Measurements from ENCODE around the gene HS2ST1. TPM values are rescaled to one million over a fixed set of nuclear protein-coding genes. Genes with fewer than 3 reads are reported as not detected.
"Not testable (repeated sequence)": the region's sequence is repeated elsewhere in the genome, so short reads cannot be mapped to it uniquely, and the experiment has no call there.

The HS2ST1 gene
- total and polyA plus RNA-seq, 2 donors (not counting 3 experiments of a cell fraction or from before 2014, with no cell fraction given): 5.5 to 31.2 TPM

GRCh38 chr1:86988835-86989234, 74.4 kb downstream of the HS2ST1 start:
- FAIRE-seq (no peak), DNase-seq (ENCODE audit: low read depth, low spot score) (no peak)
- no peak for TF ChIP-seq CTCF (IDR thresholded peaks at IDR 0.05; ENCODE audit: extremely low read depth in 1 of 2, insufficient read depth in 1 of 2, low read depth in 1 of 2, low read length in 2 of 2)
- no peak for TF ChIP-seq MAX (IDR thresholded peaks at IDR 0.05; ENCODE audit: insufficient read depth, insufficient read length)
- TF ChIP-seq POLR2A (IDR thresholded peaks at IDR 0.05; ENCODE audit: low read depth, low read length): no peak
- TF ChIP-seq GATA2 (IDR thresholded peaks at IDR 0.05; ENCODE audit: insufficient read depth, insufficient read length, low read depth, low read length): no peak
- TF ChIP-seq MYC (IDR thresholded peaks at IDR 0.05; ENCODE audit: low read depth, low read length): no peak
- H3K9me1 ChIP-seq (replicated peaks; ENCODE audit: control insufficient read depth, extremely low read depth, insufficient read depth, low read length): no peaks in the 10 kb centered on the region
- intact Hi-C loops (cut with micrococcal nuclease): no loop called here
- POLR2A ChIA-PET: no interaction called here
- no peak overlapping the region for H3K9ac ChIP-seq (replicated peaks; ENCODE audit: extremely low read depth, insufficient read depth, low read length)
- no peaks in the 10 kb centered on the region for H3K9me3 ChIP-seq (replicated peaks; ENCODE audit: control insufficient read depth, insufficient read depth, low read length)
- H3K27me3 ChIP-seq (ENCODE audit: control insufficient read depth in 2 of 2, insufficient read depth in 2 of 2, low read length in 2 of 2): no peaks in the 10 kb centered on the region
- H3K79me2 ChIP-seq (ENCODE audit: control insufficient read depth, insufficient read depth, low read length): no peaks in the 10 kb centered on the region
- dilution Hi-C loops (cut with MboI; ENCODE audit: extremely low pct_ligation_motif_present, low sequenced_read_pairs): no loop called here
- H3K4me3 ChIP-seq (replicated peaks in 1 of 3; ENCODE audit: insufficient read depth in 1 of 3, low read depth in 1 of 3, low read length in 3 of 3): no peak overlapping the region
- H3K4me1 ChIP-seq (ENCODE audit: control insufficient read depth, extremely low read depth, insufficient read depth, low read length): peaks cover 10% of the 10 kb centered on the region
- no peaks in the 10 kb centered on the region for H3K36me3 ChIP-seq (ENCODE audit: control insufficient read depth in 2 of 2, extremely low read depth in 1 of 2, insufficient read depth in 2 of 2, low read length in 2 of 2)
- no peak overlapping the region for H3K27ac ChIP-seq (ENCODE audit: insufficient read depth, low read depth, low read length)
- no peak overlapping the region for H2AFZ ChIP-seq (ENCODE audit: low read depth, low read length)
- no TSS peak for BruUV-seq (replicated peaks)
- H4K20me1 ChIP-seq (replicated peaks; ENCODE audit: control insufficient read depth, extremely low read depth, insufficient read depth, low read length): no peaks in the 10 kb centered on the region
- CTCF ChIA-PET: interaction anchor here (0.8 kb wide), 1 partner anchor 12 kb away, joined by 3 read pairs; no protein-coding TSS in a partner anchor
- no peak overlapping the region for H3K4me2 ChIP-seq (ENCODE audit: insufficient read depth, low read length)

- H3K27me3 ChIP-seq (ENCODE audit: control insufficient read depth in 2 of 2, insufficient read depth in 2 of 2, low read length in 2 of 2); H3K9me1 ChIP-seq (replicated peaks; ENCODE audit: control insufficient read depth, extremely low read depth, insufficient read depth, low read length); dilution Hi-C loops (cut with MboI; ENCODE audit: extremely low pct_ligation_motif_present, low sequenced_read_pairs); H3K4me3 ChIP-seq (replicated peaks in 1 of 3; ENCODE audit: insufficient read depth in 1 of 3, low read depth in 1 of 3, low read length in 3 of 3); POLR2A ChIA-PET; H3K27ac ChIP-seq (ENCODE audit: insufficient read depth, low read depth, low read length); H3K9me3 ChIP-seq (replicated peaks; ENCODE audit: control insufficient read depth, insufficient read depth, low read length); H3K36me3 ChIP-seq (ENCODE audit: control insufficient read depth in 2 of 2, extremely low read depth in 1 of 2, insufficient read depth in 2 of 2, low read length in 2 of 2); DNase-seq (ENCODE audit: low read depth, low spot score); H3K79me2 ChIP-seq (ENCODE audit: control insufficient read depth, insufficient read depth, low read length); H3K4me2 ChIP-seq (ENCODE audit: insufficient read depth, low read length); FAIRE-seq; H3K9ac ChIP-seq (replicated peaks; ENCODE audit: extremely low read depth, insufficient read depth, low read length); BruUV-seq (replicated peaks); H3K4me1 ChIP-seq (ENCODE audit: control insufficient read depth, extremely low read depth, insufficient read depth, low read length); intact Hi-C loops (cut with micrococcal nuclease); H2AFZ ChIP-seq (ENCODE audit: low read depth, low read length); H4K20me1 ChIP-seq (replicated peaks; ENCODE audit: control insufficient read depth, extremely low read depth, insufficient read depth, low read length): not testable (repeated sequence)
- CTCF ChIA-PET: interaction anchor here (0.8 kb wide), 1 partner anchor 13 kb away, joined by 3 read pairs; no protein-coding TSS in a partner anchor
These were observed 75.3 kb downstream of the HS2ST1 start for GRCh38 chr1:86989690-86990089.
